ENCODE results near the gene ARHGEF3.

Gene ARHGEF3

GRCh38 chr3:56819016-56819809 lies 17.5 kb upstream of the ARHGEF3 start:
- Histone ChIP-seq H3K4me1 (ENCODE audit: insufficient read depth, insufficient read length) (no peaks in the 10 kb centered on the region), H3K36me3 (ENCODE audit: insufficient read depth, insufficient read length, low read length) (no peaks in the 10 kb centered on the region), H3K9me3 (ENCODE audit: insufficient read depth, low read length) (no peaks in the 10 kb centered on the region), H3K4me3 (ENCODE audit: insufficient read length, low read depth) (no peak overlapping the region), H3K9ac (ENCODE audit: insufficient read length, low read depth) (no peak overlapping the region), H3K27me3 (ENCODE audit: insufficient read depth, insufficient read length) (no peaks in the 10 kb centered on the region)
- no peak for TF ChIP-seq SUZ12 (IDR thresholded peaks at IDR 0.05; ENCODE audit: extremely low read depth, insufficient read depth, insufficient read length)
- TF ChIP-seq YY1 (IDR thresholded peaks at IDR 0.05; ENCODE audit: insufficient read depth, insufficient read length), result no peak
- no peak for TF ChIP-seq ZNF274 (IDR thresholded peaks at IDR 0.05; ENCODE audit: low read depth, low read length)
- DNase-seq (ENCODE audit: low read depth, low spot score), result no peak

GRCh38 chr3:56818156-56818985 lies 16.6 kb upstream of the ARHGEF3 start:
- H3K4me3 ChIP-seq (ENCODE audit: insufficient read length, low read depth), result no peak overlapping the region
- H3K36me3 ChIP-seq (ENCODE audit: insufficient read depth, insufficient read length, low read length), result no peaks in the 10 kb centered on the region
- no peak overlapping the region for H3K9ac ChIP-seq (ENCODE audit: insufficient read length, low read depth)
- no peak for DNase-seq (ENCODE audit: low read depth, low spot score)
- H3K9me3 ChIP-seq (ENCODE audit: insufficient read depth, low read length), result no peaks in the 10 kb centered on the region
- no peaks in the 10 kb centered on the region for H3K27me3 ChIP-seq (ENCODE audit: insufficient read depth, insufficient read length)
- no peaks in the 10 kb centered on the region for H3K4me1 ChIP-seq (ENCODE audit: insufficient read depth, insufficient read length)
- no peak for TF ChIP-seq YY1 (IDR thresholded peaks at IDR 0.05; ENCODE audit: insufficient read depth, insufficient read length)
- TF ChIP-seq ZNF274 (IDR thresholded peaks at IDR 0.05; ENCODE audit: low read depth, low read length), result no peak

- H3K36me3 ChIP-seq (ENCODE audit: insufficient read depth, insufficient read length, low read length), result no peaks in the 10 kb centered on the region
- no peaks in the 10 kb centered on the region for H3K9me3 ChIP-seq (ENCODE audit: insufficient read depth, low read length)
- H3K4me1 ChIP-seq (ENCODE audit: insufficient read depth, insufficient read length), result no peaks in the 10 kb centered on the region
- H3K9ac ChIP-seq (ENCODE audit: insufficient read length, low read depth), result no peak overlapping the region
- H3K27me3 ChIP-seq (ENCODE audit: insufficient read depth, insufficient read length), result no peaks in the 10 kb centered on the region
- H3K4me3 ChIP-seq (ENCODE audit: insufficient read length, low read depth), result no peak overlapping the region
- DNase-seq (ENCODE audit: low read depth, low spot score), result no peak
- TF ChIP-seq SUZ12 (IDR thresholded peaks at IDR 0.05; ENCODE audit: extremely low read depth, insufficient read depth, insufficient read length) (no peak), YY1 (IDR thresholded peaks at IDR 0.05; ENCODE audit: insufficient read depth, insufficient read length) (no peak)
Measured at GRCh38 chr3:56817646-56818045, 15.9 kb upstream of the ARHGEF3 start.

DNA sequence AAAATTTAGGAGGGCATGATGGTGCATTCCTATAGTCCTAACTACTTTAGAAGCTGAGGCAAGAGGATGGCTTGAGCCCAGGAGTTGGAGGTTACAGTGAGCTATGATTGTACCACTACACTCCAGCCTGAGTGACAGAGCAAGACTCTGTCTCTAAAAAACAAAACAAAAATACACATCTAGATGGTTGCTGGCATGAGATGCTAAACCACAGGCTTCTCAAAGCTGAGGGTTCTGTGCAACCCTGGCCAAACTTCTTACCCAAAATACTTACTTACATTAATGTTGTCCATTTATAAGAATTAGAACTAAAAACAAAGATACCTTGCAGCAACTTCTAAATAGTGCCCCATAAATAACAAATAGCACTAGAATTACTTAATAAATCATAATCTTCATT lies 14.3 kb upstream of the ARHGEF3 start:
- no peaks in the 10 kb centered on the region for H3K36me3 ChIP-seq (ENCODE audit: insufficient read depth, insufficient read length, low read length)
- H3K4me3 ChIP-seq (ENCODE audit: insufficient read length, low read depth), result no peak overlapping the region
- DNase-seq (ENCODE audit: low read depth, low spot score), result no peak
- H3K27me3 ChIP-seq (ENCODE audit: insufficient read depth, insufficient read length), result no peaks in the 10 kb centered on the region
- TF ChIP-seq ZNF274 (IDR thresholded peaks at IDR 0.05; ENCODE audit: low read depth, low read length) (no peak), SUZ12 (IDR thresholded peaks at IDR 0.05; ENCODE audit: extremely low read depth, insufficient read depth, insufficient read length) (no peak), YY1 (IDR thresholded peaks at IDR 0.05; ENCODE audit: insufficient read depth, insufficient read length) (no peak)
- no peak overlapping the region for H3K9ac ChIP-seq (ENCODE audit: insufficient read length, low read depth)
- H3K4me1 ChIP-seq (ENCODE audit: insufficient read depth, insufficient read length), result no peaks in the 10 kb centered on the region
- no peaks in the 10 kb centered on the region for H3K9me3 ChIP-seq (ENCODE audit: insufficient read depth, low read length)

DNA sequence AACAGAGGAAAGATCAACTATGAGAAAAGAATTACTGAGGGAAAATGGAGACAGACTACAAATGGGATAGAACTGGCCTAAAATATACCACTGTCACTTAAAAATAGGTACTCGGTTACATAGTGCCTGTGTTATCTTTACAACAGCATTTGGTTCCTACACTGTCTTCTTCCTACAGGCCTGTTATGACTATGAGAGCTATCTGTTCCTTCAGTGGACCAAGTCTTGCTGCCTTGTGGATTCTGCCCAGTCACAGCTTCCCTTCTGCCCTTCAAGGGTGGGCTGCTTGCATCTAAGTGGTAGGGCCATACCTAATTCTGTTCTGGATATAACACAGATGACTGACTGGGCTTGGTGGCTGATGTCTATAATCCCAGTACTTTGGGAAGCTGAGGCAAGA lies 13.8 kb upstream of the ARHGEF3 start:
- no peaks in the 10 kb centered on the region for H3K27me3 ChIP-seq (ENCODE audit: insufficient read depth, insufficient read length)
- H3K9me3 ChIP-seq (ENCODE audit: insufficient read depth, low read length), result no peaks in the 10 kb centered on the region
- TF ChIP-seq YY1 (IDR thresholded peaks at IDR 0.05; ENCODE audit: insufficient read depth, insufficient read length) (no peak), SUZ12 (IDR thresholded peaks at IDR 0.05; ENCODE audit: extremely low read depth, insufficient read depth, insufficient read length) (no peak), ZNF274 (IDR thresholded peaks at IDR 0.05; ENCODE audit: low read depth, low read length) (no peak)
- no peak for DNase-seq (ENCODE audit: low read depth, low spot score)
- no peaks in the 10 kb centered on the region for H3K4me1 ChIP-seq (ENCODE audit: insufficient read depth, insufficient read length)
- no peak overlapping the region for H3K4me3 ChIP-seq (ENCODE audit: insufficient read length, low read depth)
- H3K9ac ChIP-seq (ENCODE audit: insufficient read length, low read depth), result no peak overlapping the region
- H3K36me3 ChIP-seq (ENCODE audit: insufficient read depth, insufficient read length, low read length), result no peaks in the 10 kb centered on the region

DNA sequence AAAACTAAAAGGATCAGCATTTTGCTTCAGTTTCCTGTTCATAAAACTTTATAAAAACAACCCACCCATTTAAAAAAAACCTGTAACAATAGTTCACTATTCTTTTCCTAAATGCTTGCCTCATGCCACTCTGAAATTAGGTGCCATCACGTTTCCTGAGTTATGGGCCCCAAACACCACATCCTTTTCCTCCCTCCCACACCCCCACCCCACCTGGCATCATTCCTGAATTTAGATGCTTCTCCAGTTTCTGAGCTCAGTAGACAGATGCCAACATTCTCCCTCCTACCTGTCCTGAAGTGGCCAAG lies 11.9 kb upstream of the ARHGEF3 start:
- DNase-seq (ENCODE audit: low read depth, low spot score), result no peak
- Histone ChIP-seq H3K9ac (ENCODE audit: insufficient read length, low read depth) (no peak overlapping the region), H3K4me3 (ENCODE audit: insufficient read length, low read depth) (no peak overlapping the region), H3K27me3 (ENCODE audit: insufficient read depth, insufficient read length) (no peaks in the 10 kb centered on the region), H3K4me1 (ENCODE audit: insufficient read depth, insufficient read length) (no peaks in the 10 kb centered on the region), H3K36me3 (ENCODE audit: insufficient read depth, insufficient read length, low read length) (no peaks in the 10 kb centered on the region), H3K9me3 (ENCODE audit: insufficient read depth, low read length) (no peaks in the 10 kb centered on the region)
- TF ChIP-seq YY1 (IDR thresholded peaks at IDR 0.05; ENCODE audit: insufficient read depth, insufficient read length), result no peak
- TF ChIP-seq SUZ12 (IDR thresholded peaks at IDR 0.05; ENCODE audit: extremely low read depth, insufficient read depth, insufficient read length), result no peak
- TF ChIP-seq ZNF274 (IDR thresholded peaks at IDR 0.05; ENCODE audit: low read depth, low read length), result no peak

All from NT2/D1 (cell line).